Mucosa of descending colon (tissue), 3 donors: ENCODE data around the gene SLC5A5. TPM values are rescaled to one million over a fixed set of nuclear protein-coding genes. Genes with fewer than 3 reads are reported as not detected.

ENCODE experiments used
- ATAC-seq: fragments of 200-7000 bp; cut with Tn5 transposase; one replicate; pipeline ENCODE4 v1.9.1; 2020; ENCODE audit warnings: mild to moderate bottlenecking, moderate library complexity
- DNase-seq, 3 donors: peaks; one replicate each; pipeline ENCODE4 v3.0.0-alpha.2; 2020
- H3K36me3 ChIP-seq: fragments of 200-600 bp; one replicate; pipeline ENCODE4 v1.8.0; 2021; ENCODE audit warnings: low read depth, mild to moderate bottlenecking
- H3K4me1 ChIP-seq: fragments of 200-600 bp; one replicate; pipeline ENCODE4 v1.8.0; 2021; ENCODE audit warnings: low read depth, mild to moderate bottlenecking
- H3K4me3 ChIP-seq: fragments of 200-600 bp; one replicate; pipeline ENCODE4 v1.8.0; 2021; ENCODE audit warnings: mild to moderate bottlenecking
- H3K9me3 ChIP-seq: fragments of 200-600 bp; one replicate; pipeline ENCODE4 v1.8.0; 2021; ENCODE audit warnings: mild to moderate bottlenecking
- CTCF ChIP-seq: fragments of 200-600 bp; IDR thresholded peaks from one replicate; pipeline ENCODE4 v1.8.0; 2022; ENCODE audit warnings: antibody characterized with exemption, mild to moderate bottlenecking
- intact Hi-C, 2 donors: fragments of 100-400 bp; cut with DNase I in 1 of 2; cut with micrococcal nuclease in 1 of 2; formaldehyde crosslinking; loops; one replicate each; pipeline versions ENCODE4 v1.11.0 to v1.11.1; 2022; cut with DNase I, micrococcal nuclease
- total RNA-seq, 3 donors: library from RNA; stranded (reverse); fragmentation: NEBNext Ultra II Directional in 2 of 3; extraction: Animal tissue kit (Norgen Biotek cat#: 25700) in 2 of 3; gene quantifications; one replicate each; pipeline versions ENCODE4 v1.2.1 to v1.2.4, GENCODE V29; 2021 to 2023
- donor health status: DM: no; HTN: no; CAD: no; lungs with moderate emphysema.
- donor health status: DM: no; HTN: no; CAD: no.
- donor health status: DM: no; HTN: yes; CAD: no.

SLC5A5 gene
- total RNA-seq, 3 donors from 2014 or later, result 0.19 TPM; not detected in 2

DNA sequence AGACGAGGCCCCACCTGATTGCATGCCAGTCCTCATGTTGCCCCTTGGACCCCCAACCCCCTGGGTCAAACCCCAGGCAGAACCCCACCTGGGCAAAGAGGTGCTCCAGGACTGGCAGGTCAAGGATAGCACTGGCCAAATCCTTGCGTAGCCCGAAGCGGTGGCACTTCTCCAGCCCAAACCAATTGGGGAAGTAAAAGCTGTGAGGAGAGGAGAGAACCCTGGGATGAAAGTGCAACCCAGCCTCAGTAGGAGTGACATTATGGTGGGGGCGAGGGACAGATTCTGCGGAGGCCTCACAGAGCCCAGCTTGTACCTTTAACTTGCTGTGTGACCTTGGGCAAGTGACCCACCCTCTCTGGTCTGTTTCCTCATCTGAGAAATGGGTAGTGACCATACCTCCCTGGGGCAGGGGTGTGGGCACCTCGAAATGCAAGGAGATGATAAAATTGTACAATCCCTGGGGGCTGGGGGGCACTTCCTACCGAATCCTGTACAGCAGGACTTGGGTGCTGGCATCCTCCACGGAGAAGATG lies 28.4 kb upstream of the SLC5A5 start:
- H3K36me3 ChIP-seq, result no peaks in the 10 kb centered on the region
- no peak for TF ChIP-seq CTCF
- intact Hi-C loops, result no loop called here
- ATAC-seq (no peak), DNase-seq (no peak)
- peaks cover 7% of the 10 kb centered on the region for H3K4me1 ChIP-seq
- H3K9me3 ChIP-seq, result no peaks in the 10 kb centered on the region
- no peak overlapping the region for H3K4me3 ChIP-seq

GRCh38 chr19:17843908-17844490 lies 27.7 kb upstream of the SLC5A5 start:
- H3K36me3 ChIP-seq, result no peaks in the 10 kb centered on the region
- TF ChIP-seq CTCF, result no peak
- no peak overlapping the region for H3K4me3 ChIP-seq
- DNase-seq (no peak), ATAC-seq (no peak)
- peaks cover 7% of the 10 kb centered on the region for H3K4me1 ChIP-seq
- no peaks in the 10 kb centered on the region for H3K9me3 ChIP-seq
- intact Hi-C loops, result no loop called here

- ATAC-seq, result no peak
- no peak for DNase-seq
- TF ChIP-seq CTCF, result no peak
- Histone ChIP-seq H3K4me3 (no peak overlapping the region), H3K4me1 (peaks cover 7% of the 10 kb centered on the region), H3K9me3 (no peaks in the 10 kb centered on the region), H3K36me3 (no peaks in the 10 kb centered on the region)
- intact Hi-C loops, result no loop called here
Observed at GRCh38 chr19:17846146-17846545, 25.6 kb upstream of the SLC5A5 start.

- DNase-seq, result peak; percentile 61 to 87 (median 70)
- ATAC-seq, result peak; percentile 75
- TF ChIP-seq CTCF, result no peak
- intact Hi-C loops, result no loop called here
- H3K9me3 ChIP-seq, result no peaks in the 10 kb centered on the region
- no peaks in the 10 kb centered on the region for H3K4me1 ChIP-seq
- no peak within 1 kb of the TSS for H3K4me3 ChIP-seq
- H3K36me3 ChIP-seq, result no peaks in the 10 kb centered on the region
Observed at GRCh38 chr19:17847538-17848366, 24.0 kb upstream of the SLC5A5 start, which contains the start of gene JAK3. JAK3 (minus strand) TSS chr19:17847982; CDS start chr19:17844417, 3,565 bp downstream.

- DNase-seq (no peak), ATAC-seq (no peak)
- Histone ChIP-seq H3K36me3 (no peaks in the 10 kb centered on the region), H3K4me3 (no peak overlapping the region), H3K9me3 (no peaks in the 10 kb centered on the region), H3K4me1 (no peaks in the 10 kb centered on the region)
- TF ChIP-seq CTCF, result no peak
- intact Hi-C loops, result no loop called here
Observed at GRCh38 chr19:17848595-17849292, 23.0 kb upstream of the SLC5A5 start.
